HG03135 (cell line): Measurements from ENCODE around the gene MTFR1L.

ENCODE experiments used
- ATAC-seq: cut with Tn5 transposase; IDR thresholded peaks from one replicate; pipeline ENCODE4 v1.9.1; 2021; ENCODE audit warnings: mild to moderate bottlenecking, moderate library complexity; ENCODE audit not compliant: unreplicated experiment

MTFR1L gene

GRCh38 chr1:25790472-25790871, 29.3 kb upstream of the MTFR1L start:
- no peak for ATAC-seq

- no peak for ATAC-seq
Observed at GRCh38 chr1:25792115-25792514, 27.6 kb upstream of the MTFR1L start.

DNA sequence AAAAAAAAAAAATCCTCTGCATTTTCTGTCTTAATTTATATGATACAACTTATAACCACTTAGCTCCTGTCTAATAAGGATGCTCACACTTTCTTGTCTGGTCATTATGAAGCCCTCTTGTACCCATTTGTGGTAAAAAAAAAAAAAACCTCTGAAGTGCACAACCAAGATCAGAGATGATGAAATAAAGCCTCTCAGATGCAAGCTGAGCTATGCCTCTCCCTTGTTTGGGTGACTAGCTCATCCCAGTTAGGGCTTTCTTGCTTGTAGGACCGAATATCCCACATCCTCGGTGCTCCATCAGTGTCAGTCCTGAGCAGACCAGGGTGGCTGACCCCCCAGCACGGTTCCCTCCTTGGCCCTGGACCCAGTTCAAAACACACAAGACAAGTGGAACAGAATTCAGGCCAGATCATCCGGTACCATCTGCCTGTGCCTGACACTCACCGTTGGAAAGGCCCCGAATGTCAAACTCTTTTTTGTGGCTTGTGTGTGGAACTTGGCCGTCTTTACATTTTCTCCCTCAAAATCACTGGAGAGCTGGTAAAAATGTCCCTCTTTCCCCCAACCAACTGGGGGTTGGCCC, 26.1 kb upstream of the MTFR1L start:
- no peak for ATAC-seq

- no peak for ATAC-seq
Observed at GRCh38 chr1:25794325-25794724, 25.4 kb upstream of the MTFR1L start.

DNA sequence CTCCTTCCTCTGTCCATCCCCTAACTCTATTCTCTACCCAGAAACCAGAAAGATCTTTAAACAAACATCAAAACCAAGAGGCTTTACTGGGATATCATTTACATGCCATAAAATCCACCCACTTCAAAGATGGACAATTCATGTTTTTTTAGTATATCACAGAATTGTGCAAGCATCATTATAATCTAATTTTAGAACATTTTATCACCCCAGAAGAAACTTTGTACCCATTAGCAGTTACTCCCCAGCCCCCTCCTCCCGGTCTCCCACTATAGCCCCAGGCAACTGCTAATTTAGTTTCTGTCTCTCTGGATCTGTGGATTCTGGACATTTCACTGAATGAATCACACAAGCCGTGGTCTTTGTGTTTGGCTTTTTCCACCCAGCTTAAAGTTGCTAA, 24.5 kb upstream of the MTFR1L start:
- ATAC-seq = no peak

DNA sequence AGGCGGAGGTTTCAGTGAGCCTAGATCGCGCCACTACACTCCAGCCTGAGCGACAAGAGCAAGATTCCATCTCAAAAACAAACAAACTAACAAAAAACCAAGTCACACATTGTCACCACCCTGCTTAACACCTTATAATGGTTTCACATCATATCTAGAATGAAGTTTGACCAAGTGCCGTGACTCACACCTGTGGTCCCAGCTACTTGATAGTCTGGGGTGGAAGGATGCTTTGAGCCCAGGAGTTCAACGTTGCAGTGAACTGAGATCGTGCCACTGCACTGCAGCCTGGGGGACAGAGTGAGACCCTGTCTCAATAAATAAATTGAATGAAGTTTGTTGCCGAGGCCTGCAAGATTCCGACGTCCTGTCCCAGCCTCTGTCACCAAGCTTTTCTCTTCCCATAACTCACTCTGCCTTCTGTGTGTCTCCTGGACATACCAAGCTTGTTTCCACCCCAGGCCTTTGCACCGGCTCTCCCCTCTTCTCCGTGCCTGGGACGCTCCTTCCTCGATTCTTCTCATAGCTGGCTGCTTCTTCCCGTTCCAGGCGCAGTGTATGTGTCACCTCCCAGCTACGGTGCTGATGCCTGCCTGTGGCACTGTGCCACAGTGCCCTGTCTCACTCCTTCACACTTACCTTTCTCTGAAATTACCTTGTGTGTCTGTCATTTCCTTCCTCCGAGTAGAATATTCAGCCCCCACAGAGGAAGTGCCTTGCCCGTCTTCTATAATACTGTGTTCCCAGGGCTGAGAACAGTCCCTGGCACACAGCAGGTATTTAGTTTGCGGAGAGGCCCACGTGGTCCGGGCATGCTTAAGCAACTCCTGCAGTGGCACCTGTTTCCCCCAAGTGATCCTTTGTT, 23.6 kb upstream of the MTFR1L start:
- ATAC-seq = no peak

GRCh38 chr1:25796811-25797458, 22.8 kb upstream of the MTFR1L start:
- no peak for ATAC-seq

DNA sequence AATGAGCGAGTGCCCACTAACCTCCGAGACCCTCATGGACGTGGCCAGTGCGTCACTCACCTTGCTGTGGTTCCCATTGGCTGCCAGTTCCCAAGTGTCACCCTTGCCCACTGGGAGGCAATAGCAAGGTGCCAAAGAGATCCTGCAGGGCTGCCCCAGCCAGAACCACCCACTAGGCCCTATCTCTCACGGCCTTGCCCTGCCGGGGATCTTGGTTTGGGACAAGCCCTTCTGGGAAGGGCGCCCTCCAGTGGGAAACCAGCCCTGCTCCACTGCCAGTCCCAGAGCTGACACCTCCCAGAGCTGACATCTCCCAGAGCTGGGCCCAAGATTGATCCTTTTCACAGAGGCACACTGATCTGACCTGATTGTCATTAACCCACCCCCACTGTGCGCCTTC, 21.8 kb upstream of the MTFR1L start:
- no peak for ATAC-seq

DNA sequence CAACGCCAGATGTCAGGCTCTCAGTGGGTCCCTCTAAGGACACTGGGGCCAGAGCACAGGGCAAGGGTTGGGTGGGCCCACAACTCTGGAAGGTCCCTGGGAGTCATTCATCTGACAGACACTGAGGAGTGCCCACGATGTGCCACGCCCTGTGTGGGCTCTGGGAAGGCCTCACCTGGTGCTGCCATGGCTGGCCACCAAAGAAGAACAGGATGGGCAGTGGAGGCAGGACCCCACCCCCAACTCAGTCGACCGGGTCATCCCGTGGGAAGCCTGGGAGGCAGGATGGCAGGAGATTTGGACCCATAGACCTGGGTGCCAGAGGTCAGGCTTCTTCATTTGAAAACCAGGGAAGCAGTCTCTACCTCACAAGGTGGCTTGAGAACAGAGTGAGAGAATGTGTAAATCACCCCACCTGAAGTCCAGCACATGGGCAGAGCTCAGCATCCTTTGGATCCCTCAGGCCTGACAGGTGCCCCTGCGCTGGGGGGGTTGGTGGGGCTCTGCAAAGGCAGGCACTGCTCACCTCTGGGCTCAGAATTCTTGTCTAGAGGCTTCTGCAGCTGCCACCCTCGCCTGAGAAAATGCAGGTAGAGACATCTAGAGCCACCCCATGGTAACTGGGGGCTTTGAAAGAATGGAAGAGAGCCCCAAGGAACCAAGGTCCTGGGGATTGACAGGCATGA, 20.9 kb upstream of the MTFR1L start:
- ATAC-seq = no peak

DNA sequence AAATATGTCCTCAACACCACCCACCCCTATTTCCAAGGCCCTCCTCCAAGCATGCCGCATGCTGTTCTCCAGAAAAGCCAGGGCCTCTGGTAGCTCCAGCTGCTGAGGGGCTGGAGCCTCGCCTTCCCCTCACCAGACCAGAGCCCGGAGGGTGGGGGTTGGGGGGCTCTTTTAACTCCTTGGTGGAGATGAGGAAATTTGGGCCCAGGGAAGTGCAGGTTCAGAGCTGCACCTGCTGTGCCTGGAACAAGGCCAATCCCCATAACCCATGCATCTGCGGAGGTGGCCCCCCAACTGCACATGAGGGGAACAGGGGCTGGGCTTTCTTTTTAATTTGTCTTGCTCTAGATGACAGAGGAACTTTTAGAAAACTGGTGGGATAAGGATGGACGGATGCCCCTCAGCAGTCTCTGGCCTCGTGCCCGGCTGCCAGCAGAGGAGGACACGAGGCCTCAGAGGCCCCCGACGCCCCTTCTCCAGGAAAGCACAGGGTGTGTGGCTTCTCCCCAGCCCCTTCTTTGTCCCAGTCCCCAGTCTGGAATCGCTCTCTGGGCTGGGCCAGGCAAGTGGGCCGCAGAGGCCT, 20.3 kb upstream of the MTFR1L start:
- ATAC-seq = no peak

- ATAC-seq = no peak
Observed at GRCh38 chr1:25799935-25800702, 19.6 kb upstream of the MTFR1L start, which contains the start of gene SELENON. Gene SELENON, plus strand, starts transcription at chr1:25800193. Its CDS starts 38 bp downstream, at chr1:25800231.

GRCh38 chr1:25800703-25801377, 18.9 kb upstream of the MTFR1L start:
- no peak for ATAC-seq

DNA sequence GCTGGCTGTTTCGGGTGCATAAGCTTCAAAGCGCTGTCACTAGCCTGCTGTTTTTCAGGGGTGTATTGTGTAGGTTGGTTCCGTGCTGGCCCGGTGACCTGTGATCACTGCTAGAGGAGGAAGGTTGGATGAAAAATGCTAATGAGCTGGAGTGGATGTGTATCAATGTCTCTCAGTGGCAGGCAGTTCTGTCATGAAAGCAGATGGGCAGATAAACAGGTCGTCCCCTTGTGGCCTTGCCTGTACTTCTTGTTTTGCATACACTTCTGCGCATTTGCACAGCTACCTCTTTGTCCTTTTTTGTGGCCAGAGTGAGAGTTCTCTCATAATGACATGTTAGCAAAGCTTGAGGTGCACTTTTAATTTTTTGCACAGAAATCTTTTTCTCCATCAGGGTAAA, 16.8 kb upstream of the MTFR1L start:
- no peak for ATAC-seq

DNA sequence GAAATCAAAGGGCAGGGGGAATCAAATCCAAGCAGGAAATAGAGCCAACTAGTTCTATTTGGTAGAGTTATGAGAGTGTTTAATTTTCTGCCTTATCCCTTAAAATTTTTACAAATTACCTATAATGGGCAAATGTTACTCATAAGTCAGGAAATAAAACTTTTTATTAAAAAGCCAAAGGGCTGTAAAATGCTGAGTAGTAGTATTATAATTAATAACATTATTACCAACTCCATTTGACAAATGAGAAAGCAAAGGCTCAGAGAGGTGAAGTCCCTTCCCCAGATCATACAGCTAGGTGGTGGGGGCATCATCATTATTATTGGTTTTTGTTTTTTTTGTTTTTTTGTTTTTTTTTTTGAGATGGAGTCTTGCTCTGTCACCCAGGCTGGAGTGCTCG, 16.4 kb upstream of the MTFR1L start:
- no peak for ATAC-seq

GRCh38 chr1:25804244-25804963, 15.3 kb upstream of the MTFR1L start:
- no peak for ATAC-seq

DNA sequence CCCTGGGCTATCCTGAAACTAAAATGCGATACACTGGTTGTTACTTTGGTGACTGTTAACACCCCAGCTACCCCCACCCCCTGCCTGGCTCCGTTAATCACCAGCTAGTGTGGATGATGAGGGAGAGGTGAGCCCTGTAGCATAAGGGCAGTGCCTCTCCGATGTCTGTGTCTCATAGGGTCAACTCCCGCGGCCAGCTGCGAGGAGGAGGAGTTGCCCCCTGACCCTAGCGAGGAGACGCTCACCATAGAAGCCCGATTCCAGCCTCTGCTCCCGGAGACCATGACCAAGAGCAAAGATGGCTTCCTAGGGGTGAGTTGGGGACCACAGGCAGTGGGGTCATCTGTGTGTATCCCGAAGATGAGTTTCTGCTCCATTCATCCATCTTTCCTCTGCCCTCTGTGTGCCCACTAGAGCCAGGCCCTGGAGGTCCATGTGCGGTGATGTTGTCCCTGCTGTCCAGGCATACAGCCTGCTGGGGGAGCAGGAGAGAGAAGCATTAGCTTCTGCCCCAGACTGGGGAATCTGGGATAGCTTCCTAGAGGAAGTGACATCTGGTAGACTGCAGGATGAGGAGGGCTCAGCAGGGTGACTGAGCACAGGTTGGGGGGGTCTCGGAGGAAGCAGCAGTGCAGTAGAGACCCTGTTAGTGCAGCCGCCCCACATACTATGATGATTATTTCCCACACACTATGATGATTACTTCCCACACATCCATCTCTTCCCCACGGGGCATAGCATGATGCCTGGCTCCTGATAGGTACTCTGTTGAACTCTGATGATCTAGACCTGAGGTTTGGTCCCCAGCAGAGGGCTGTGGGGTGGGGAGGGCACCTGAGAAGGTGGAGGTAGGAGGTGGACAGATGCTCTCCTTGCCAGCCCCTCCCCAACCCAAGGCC, 14.5 kb upstream of the MTFR1L start:
- ATAC-seq = no peak

DNA sequence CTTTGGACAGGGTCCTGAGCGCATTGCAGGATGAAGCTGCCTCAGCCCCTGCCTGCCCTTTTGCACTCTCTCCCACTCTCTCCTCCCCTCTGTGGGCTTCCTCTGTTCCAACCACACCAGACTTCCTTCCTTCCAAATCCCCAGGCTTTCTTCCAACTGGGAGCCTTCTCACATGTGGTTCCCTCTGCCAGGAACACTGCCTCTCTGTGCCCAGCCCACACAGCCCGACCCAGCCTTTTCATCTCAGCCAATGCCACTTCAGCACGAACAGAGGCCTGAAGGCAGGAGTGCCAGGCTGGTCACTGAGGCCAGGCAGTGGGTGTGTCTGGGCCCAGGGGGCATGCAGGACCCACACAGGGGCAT, 13.9 kb upstream of the MTFR1L start:
- no peak for ATAC-seq

DNA sequence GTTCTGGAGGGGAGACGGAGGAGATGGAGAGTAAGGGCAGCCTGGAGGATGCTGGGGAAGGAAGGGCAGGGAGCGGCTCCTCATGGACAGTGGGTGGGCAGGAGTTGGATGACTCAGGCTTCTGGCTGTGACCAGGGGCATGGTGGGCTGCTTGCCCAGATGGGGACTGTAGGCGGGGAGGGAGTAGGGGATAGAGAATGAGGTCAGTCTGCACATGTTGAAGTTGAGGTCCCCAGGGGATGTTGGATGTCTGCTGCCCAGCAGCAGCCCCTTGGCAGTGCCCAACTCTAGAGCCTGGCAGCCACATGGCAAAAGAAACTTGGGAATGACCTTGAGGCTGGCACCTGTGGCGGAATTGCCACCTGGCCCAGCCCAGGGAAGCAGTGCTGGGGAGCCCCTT, 13.3 kb upstream of the MTFR1L start:
- no peak for ATAC-seq
